Measurements from ENCODE around the gene SRCAP. TPM values are rescaled to one million over a fixed set of nuclear protein-coding genes. Genes with fewer than 3 reads are reported as not detected.
A peak's percentile ranks its signal among the peaks of the same experiment; 100 is the strongest.

The SRCAP gene
- total RNA-seq (2014; rRNA removed; shearing (Covaris generic)) (9.1 and 14.3 TPM in 2 replicates), polyA plus RNA-seq (2016; fragmentation: Nextera tagmentation; extraction: Ambion mirVana) (22.8 and 23.7 TPM in 2 replicates)

DNA sequence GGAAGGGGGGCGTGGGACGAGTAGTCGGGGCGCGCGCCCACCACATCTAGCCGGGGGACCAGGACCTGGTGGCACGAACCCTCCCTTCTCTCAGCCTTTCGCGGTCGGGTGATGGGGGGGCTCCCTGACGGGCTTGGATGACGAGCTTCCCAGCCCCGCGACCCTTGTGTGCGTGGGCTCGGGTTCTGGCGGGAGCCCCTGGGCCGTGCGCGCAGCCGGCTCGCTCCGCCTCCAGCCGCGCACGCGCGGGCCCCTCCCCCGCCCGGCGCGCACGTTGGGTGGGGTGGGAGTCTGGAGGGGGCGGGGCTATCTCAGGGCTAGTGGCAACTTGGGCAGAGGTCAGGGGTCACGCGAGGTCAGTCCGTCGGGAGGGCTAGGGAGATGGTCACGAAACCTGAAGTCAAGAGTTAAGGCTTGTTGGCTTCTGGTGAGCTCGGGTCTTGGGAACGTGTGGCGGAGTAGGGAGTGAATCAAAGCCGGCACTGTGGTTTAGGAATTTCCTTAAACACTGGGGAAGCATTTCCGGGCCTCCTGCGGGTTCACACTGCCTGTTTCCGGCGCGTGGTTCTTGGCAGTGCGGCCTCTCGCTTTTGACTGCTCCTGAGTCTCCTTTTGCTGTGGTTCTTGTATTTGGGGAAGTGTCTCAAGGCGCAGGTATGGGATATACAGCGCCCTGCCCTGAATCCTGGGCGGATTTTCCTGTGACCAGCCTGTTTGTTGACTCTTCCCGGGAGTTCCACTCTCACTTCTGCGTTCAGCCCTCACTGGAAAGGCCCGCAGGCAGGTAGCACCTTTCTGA lies at the start of gene SRCAP:
Gene SRCAP, plus strand, starts transcription at position 356 of the 799 bp plus-strand sequence. CDS start 1,654 bp downstream, outside the sequence.
- peaks cover 29% of the 10 kb centered on the region for H3K36me3 ChIP-seq (ENCODE audit: low read depth)
- in situ Hi-C loops (cut with MboI): no loop called here
- TF ChIP-seq EZH2 (IDR thresholded peaks at IDR 0.05; ENCODE audit: insufficient read depth, poor library complexity, severe bottlenecking): no peak
- no peaks in the 10 kb centered on the region for H3K9me3 ChIP-seq (ENCODE audit: low read depth)
- DNase-seq: peak; percentile 89
- no peaks in the 10 kb centered on the region for H3K9me2 ChIP-seq (ENCODE audit: insufficient read depth)
- H3K79me2 ChIP-seq (ENCODE audit: insufficient read depth): peaks cover 51% of the 10 kb centered on the region
- no peaks in the 10 kb centered on the region for H3K27me3 ChIP-seq (replicated peaks; ENCODE audit: insufficient read depth)
- 1% methylated on average over 46 to 48 of the region's 57 CpGs for WGBS, 2 experiments (ENCODE audit: low coverage in 1 of 2, low lambda C conversion rate in 2 of 2, missing lambda C conversion rate in 2 of 2)
- peak within 1 kb of the TSS; percentile 98 for H3K9ac ChIP-seq
- H3K4me1 ChIP-seq (ENCODE audit: insufficient read depth): peaks cover 16% of the 10 kb centered on the region; the same call in 1 of the 2 replicates
- peak within 1 kb of the TSS; percentile 98 for H3K27ac ChIP-seq
- peak within 1 kb of the TSS; percentile 95 for H3K4me2 ChIP-seq (ENCODE audit: unreplicated experiment)
- H3F3A ChIP-seq (ENCODE audit: insufficient read depth): peaks cover 12% of the 10 kb centered on the region
- H3K4me3 ChIP-seq: peak within 1 kb of the TSS; percentile 85
- no peaks in the 10 kb centered on the region for H4K20me1 ChIP-seq (ENCODE audit: insufficient read depth)
- H2AFZ ChIP-seq: peak within 1 kb of the TSS; percentile 59; the same call in 1 of the 2 replicates

DNA sequence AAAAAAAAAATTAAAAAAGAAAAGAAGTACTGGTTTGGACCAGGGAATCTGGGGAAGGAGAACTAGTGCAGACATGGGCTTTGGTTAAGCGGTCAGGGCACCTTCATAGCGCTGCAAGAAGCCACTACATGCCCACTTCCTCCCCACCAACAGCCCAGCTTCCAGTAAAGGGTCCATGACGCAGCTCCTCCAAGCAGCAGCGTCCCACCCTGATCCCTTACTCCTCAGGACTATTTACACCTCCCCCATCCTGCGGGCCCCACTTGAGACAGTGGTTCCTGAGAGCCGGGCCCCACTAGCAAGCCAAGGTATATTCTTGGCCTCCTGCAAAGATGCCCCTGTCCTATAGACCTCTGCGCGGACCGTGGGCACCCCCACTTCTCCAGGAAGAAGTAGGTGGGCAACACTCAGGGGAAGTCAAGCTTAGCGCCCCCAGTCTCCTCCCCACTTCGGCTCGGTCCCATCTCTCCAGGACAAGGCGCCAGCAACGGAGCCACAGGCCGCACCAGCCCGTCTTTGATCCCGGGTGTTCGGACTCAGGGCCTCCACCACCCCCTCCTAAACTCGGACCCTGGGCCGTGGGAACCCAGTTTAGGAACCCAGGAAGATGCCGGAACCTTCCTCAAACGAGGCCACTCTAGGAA lies 49.1 kb upstream of the SRCAP start:
- H3K9me3 ChIP-seq (ENCODE audit: low read depth): no peaks in the 10 kb centered on the region
- H3K4me2 ChIP-seq (ENCODE audit: unreplicated experiment): peak overlapping the region; percentile 64
- no peaks in the 10 kb centered on the region for H3K27me3 ChIP-seq (replicated peaks; ENCODE audit: insufficient read depth)
- peak overlapping the region; percentile 72 for H3K27ac ChIP-seq
- H4K20me1 ChIP-seq (ENCODE audit: insufficient read depth): no peaks in the 10 kb centered on the region
- TF ChIP-seq EZH2 (IDR thresholded peaks at IDR 0.05; ENCODE audit: insufficient read depth, poor library complexity, severe bottlenecking) (no peak), EZH2phosphoT487 (IDR thresholded peaks at IDR 0.05; ENCODE audit: insufficient read depth, low read depth) (no peak)
- in situ Hi-C loops (cut with MboI): no loop called here
- no peaks in the 10 kb centered on the region for H3F3A ChIP-seq (ENCODE audit: insufficient read depth)
- peak overlapping the region; percentile 98 for H2AFZ ChIP-seq
- peak overlapping the region; percentile 96 for H3K4me3 ChIP-seq
- no peaks in the 10 kb centered on the region for H3K9me2 ChIP-seq (ENCODE audit: insufficient read depth)
- no peak for DNase-seq
- H3K4me1 ChIP-seq (ENCODE audit: insufficient read depth): peaks cover 9% of the 10 kb centered on the region
- 31 to 36% methylated on average over 22 of the region's 22 CpGs for WGBS, 2 experiments (ENCODE audit: low coverage in 1 of 2, low lambda C conversion rate in 2 of 2, missing lambda C conversion rate in 2 of 2)
- H3K79me2 ChIP-seq (ENCODE audit: insufficient read depth): peaks cover 24% of the 10 kb centered on the region
- no peaks in the 10 kb centered on the region for H3K36me3 ChIP-seq (ENCODE audit: low read depth)
- peak overlapping the region; percentile 87 for H3K9ac ChIP-seq

DNA sequence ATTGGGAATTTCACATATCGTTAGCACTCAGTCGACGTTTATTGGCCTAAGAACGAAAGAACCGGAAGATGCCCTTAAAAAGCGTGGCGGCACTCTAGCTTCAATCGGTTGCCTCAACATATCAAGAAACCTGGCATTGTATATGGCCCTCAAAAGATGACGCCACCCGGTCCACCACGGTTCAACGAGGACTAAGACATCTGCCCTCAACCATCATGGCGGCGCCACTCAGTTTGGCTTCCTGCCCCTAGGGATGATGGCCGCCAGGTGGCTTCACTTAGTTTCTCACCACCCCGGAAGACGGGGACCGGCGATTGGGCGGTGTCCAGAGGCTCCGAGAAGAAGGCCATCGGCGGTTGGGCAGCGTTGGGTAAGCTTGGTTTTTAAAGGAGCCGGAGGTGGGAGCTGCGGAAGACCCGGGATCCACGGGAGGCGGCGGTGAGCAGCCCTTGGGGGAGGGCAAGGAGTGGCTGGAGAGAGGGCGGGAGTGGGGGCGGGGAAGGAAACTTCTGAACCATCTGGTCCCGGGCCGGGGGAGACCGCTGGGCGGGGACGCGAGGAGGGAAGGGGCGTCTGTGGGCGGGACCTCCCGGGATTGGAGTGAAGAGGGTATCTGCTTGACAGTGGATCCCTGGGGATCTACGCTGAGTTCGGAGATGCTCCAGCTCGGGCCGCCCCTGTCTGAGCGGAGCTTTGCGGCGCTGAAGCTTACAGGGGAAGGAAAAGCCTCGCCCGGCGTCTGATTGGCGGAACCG lies 48.4 kb upstream of the SRCAP start, which contains the start of gene PRR14:
Gene PRR14, plus strand, starts transcription at position 592 of the 755 bp plus-strand sequence. CDS start 686 bp downstream, outside the sequence.
- no peak for TF ChIP-seq EZH2 (IDR thresholded peaks at IDR 0.05; ENCODE audit: insufficient read depth, poor library complexity, severe bottlenecking)
- TF ChIP-seq EZH2phosphoT487 (IDR thresholded peaks at IDR 0.05; ENCODE audit: insufficient read depth, low read depth): no peak
- Histone ChIP-seq H4K20me1 (ENCODE audit: insufficient read depth) (no peaks in the 10 kb centered on the region), H3K9me3 (ENCODE audit: low read depth) (no peaks in the 10 kb centered on the region), H3K27ac (peak within 1 kb of the TSS; percentile 72), H3K9me2 (ENCODE audit: insufficient read depth) (no peaks in the 10 kb centered on the region), H3K9ac (peak within 1 kb of the TSS; percentile 87), H3F3A (ENCODE audit: insufficient read depth) (no peaks in the 10 kb centered on the region), H3K79me2 (ENCODE audit: insufficient read depth) (peaks cover 24% of the 10 kb centered on the region), H3K27me3 (replicated peaks; ENCODE audit: insufficient read depth) (no peaks in the 10 kb centered on the region), H3K36me3 (ENCODE audit: low read depth) (no peaks in the 10 kb centered on the region), H3K4me3 (peak within 1 kb of the TSS; percentile 96), H2AFZ (peak within 1 kb of the TSS; percentile 98), H3K4me2 (ENCODE audit: unreplicated experiment) (peak within 1 kb of the TSS; percentile 85), H3K4me1 (ENCODE audit: insufficient read depth) (peaks cover 9% of the 10 kb centered on the region)
- WGBS, 2 experiments (ENCODE audit: low coverage in 1 of 2, low lambda C conversion rate in 2 of 2, missing lambda C conversion rate in 2 of 2): 2 to 3% methylated on average over 35 to 52 of the region's 53 CpGs
- peak; percentile 99 for DNase-seq
- in situ Hi-C loops (cut with MboI): no loop called here
